ENCODE results near the gene ANKRD37. TPM values are rescaled to one million over a fixed set of nuclear protein-coding genes. Genes with fewer than 3 reads are reported as not detected.

Gene ANKRD37
- total RNA-seq, 1 experiment from 2014 or later, result 15.3 TPM

- no peak for DNase-seq (ENCODE audit: low read depth)
- in situ Hi-C loops (cut with HindIII; ENCODE audit: low pct_unique_long_range_greater_than_20kb, low sequenced_read_pairs), result no loop called here
Measured at GRCh38 chr4:185374573-185374972, 22.1 kb upstream of the ANKRD37 start.

- in situ Hi-C loops (cut with HindIII; ENCODE audit: low pct_unique_long_range_greater_than_20kb, low sequenced_read_pairs), result no loop called here
- no peak for DNase-seq (ENCODE audit: low read depth)
Measured at GRCh38 chr4:185378264-185378663, 18.4 kb upstream of the ANKRD37 start.

- DNase-seq (ENCODE audit: low read depth), result no peak
- in situ Hi-C loops (cut with HindIII; ENCODE audit: low pct_unique_long_range_greater_than_20kb, low sequenced_read_pairs), result no loop called here
Measured at GRCh38 chr4:185379326-185380295, 17.0 kb upstream of the ANKRD37 start.

DNA sequence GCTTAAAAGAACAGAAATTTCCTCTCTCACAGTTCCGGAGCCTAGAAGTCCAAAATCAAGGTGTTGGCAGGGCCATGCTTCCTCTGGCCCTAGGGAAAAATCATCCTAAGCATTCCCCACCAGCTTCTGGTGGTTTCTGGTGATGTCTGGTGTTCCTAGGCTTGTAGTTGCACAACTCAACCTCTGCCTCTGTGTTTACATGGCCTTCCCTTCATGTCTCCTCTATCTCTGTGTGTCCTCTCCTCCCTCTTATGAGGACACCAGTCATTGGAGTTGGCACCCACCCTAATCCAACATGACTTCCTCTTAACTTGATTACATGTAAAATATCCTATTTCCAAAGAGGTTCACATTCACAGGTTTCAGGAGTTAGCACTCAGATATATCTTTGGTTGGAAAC lies 16.3 kb upstream of the ANKRD37 start:
- in situ Hi-C loops (cut with HindIII; ENCODE audit: low pct_unique_long_range_greater_than_20kb, low sequenced_read_pairs), result no loop called here
- no peak for DNase-seq (ENCODE audit: low read depth)

DNA sequence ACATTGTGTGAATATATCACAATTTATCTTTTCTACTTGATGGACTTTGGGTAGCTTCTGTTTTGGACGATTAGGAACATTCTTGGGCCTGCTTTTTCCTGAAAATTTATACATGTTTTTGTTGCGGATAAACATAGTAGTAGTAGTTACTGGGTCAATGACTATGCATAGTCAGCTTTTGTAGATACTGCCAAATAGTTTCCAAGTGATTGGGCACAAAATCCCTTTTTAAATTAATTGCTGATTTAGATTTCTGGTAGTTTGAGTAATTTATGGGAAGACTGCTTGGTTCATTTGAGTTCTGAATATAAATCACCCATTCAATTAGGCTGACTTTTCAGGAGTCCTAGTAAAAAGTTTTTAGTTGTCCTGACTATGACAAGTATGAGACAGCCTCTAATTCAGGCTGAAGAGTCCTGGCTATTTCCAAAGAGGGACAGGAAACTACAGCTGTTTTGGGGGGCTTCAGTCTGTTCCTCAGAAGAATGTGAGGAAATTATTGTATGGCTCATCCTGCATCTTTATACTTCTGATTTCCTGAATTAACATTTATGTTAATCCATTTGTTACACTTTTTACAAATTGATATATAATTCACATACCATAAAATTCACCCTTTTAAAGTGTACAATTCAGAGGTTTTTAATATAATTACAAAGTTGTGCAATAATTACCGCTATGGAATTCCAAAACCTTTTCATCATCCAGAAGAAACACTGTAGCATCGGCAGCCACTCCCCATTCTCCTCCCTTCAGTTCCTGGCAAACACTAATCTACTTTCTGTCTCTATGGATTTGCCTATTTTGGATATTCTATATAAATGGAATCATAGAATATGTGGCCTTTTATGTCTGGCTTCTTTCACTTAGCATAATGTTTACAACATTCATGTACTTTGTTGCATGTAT lies 15.1 kb upstream of the ANKRD37 start:
- no peak for DNase-seq (ENCODE audit: low read depth)

DNA sequence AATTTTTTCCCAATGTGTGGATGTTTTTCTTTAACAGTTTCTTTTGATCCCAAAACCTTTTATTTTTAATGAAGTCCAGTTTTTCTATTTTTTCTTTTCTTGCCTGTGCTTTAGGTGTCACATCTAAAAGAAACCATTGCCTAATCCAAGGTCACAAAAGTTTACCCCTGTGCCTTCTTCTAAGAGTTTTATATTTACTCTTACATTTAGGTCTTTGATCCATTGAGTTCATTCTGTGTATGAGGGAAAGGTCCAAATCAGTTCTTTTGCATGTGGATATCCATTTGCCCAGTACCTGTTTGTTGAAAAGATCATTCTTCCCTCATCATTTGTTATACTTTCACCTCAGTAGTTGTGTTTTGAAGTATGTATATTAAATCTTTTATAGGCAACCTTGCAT lies 13.9 kb upstream of the ANKRD37 start:
- in situ Hi-C loops (cut with HindIII; ENCODE audit: low pct_unique_long_range_greater_than_20kb, low sequenced_read_pairs), result no loop called here
- DNase-seq (ENCODE audit: low read depth), result no peak

More for the DNA sequence above, 15.1 kb upstream of the ANKRD37 start:
- in situ Hi-C loops (cut with HindIII; ENCODE audit: low pct_unique_long_range_greater_than_20kb, low sequenced_read_pairs), result no loop called here

GRCh38 chr4:185383451-185383850 lies 13.2 kb upstream of the ANKRD37 start:
- no peak for DNase-seq (ENCODE audit: low read depth)

GRCh38 chr4:185384061-185384460 lies 12.6 kb upstream of the ANKRD37 start:
- in situ Hi-C loops (cut with HindIII; ENCODE audit: low pct_unique_long_range_greater_than_20kb, low sequenced_read_pairs), result no loop called here

More at GRCh38 chr4:185383451-185383850, 13.2 kb upstream of the ANKRD37 start:
- in situ Hi-C loops (cut with HindIII; ENCODE audit: low pct_unique_long_range_greater_than_20kb, low sequenced_read_pairs), result no loop called here

GRCh38 chr4:185384930-185385331 lies 11.7 kb upstream of the ANKRD37 start:
- in situ Hi-C loops (cut with HindIII; ENCODE audit: low pct_unique_long_range_greater_than_20kb, low sequenced_read_pairs), result no loop called here
- no peak for DNase-seq (ENCODE audit: low read depth)

More at GRCh38 chr4:185384061-185384460, 12.6 kb upstream of the ANKRD37 start:
- DNase-seq (ENCODE audit: low read depth), result no peak

DNA sequence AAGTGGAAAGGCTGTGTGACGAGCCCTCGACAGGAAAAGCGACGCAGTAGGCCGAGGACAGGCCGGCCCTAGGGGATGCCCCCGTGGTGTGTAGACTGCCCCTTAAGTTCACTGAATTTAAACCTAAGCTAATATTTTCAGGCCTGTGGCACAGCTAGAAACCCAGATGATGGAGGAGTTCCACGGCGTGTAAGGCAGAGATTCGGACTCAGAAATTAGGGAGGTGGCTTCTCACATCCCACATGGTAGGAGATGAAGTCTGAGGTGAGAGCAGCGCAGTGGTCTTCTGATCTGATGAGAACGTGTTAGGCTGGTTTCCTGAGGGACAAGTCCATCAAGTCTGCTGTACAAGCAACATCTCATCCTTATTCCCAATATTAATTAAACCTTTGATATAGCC lies 8.7 kb upstream of the ANKRD37 start:
- no peak for DNase-seq (ENCODE audit: low read depth)
- in situ Hi-C loops (cut with HindIII; ENCODE audit: low pct_unique_long_range_greater_than_20kb, low sequenced_read_pairs), result no loop called here

- in situ Hi-C loops (cut with HindIII; ENCODE audit: low pct_unique_long_range_greater_than_20kb, low sequenced_read_pairs), result no loop called here
- no peak for DNase-seq (ENCODE audit: low read depth)
Measured at GRCh38 chr4:185390941-185391340, 5.7 kb upstream of the ANKRD37 start.

DNA sequence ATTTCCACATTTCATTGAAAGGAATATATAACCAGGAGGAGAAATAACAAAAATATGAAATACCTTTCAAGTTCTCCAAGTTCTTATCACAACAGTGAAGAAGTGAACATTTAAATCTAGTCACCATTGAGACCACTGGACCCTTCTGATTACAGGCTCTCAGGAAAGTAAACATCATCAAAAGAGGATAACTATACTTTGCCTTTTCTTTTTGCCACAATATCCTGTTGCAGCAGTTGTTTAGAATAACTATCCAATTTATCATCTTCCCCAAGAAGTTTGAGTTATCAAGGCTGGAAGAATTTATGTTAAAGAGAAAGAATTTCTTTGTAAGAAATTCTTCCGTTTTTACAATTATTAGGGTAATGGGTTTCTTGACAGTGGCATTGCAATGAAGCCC lies 4.5 kb upstream of the ANKRD37 start:
- in situ Hi-C loops (cut with HindIII; ENCODE audit: low pct_unique_long_range_greater_than_20kb, low sequenced_read_pairs), result no loop called here
- DNase-seq (ENCODE audit: low read depth), result no peak

DNA sequence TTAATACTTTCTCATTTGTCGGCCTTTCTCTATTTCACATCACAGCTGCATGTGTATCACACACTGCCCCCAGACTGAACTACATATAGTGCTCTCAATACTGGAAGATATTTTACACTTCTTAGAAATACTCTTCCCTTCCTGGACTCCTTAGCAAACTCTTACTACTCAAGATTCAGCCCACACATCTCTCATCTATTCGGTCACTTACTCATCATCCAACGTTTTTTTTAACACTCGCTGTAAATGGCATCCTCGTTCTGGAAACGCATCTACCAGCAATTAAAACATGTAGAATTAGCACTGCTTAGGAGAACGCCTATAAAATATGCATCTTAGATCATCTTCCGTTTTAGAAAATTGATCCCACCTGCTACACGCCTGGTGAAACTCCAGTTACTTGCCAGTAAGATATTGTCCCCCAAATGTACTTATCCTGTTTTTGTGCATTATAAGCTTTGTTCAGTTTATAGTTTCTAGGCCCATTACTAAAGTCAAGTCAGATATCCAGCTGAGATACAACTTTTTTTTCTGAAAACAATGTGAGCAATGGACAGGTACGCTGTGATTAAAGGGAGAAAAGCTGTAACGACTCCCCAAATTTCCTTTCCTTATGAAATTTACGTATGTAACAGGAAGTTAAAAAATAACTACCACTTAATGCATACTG lies 1.9 kb upstream of the ANKRD37 start:
- DNase-seq (ENCODE audit: low read depth), result no peak
- in situ Hi-C loops (cut with HindIII; ENCODE audit: low pct_unique_long_range_greater_than_20kb, low sequenced_read_pairs), result no loop called here

DNA sequence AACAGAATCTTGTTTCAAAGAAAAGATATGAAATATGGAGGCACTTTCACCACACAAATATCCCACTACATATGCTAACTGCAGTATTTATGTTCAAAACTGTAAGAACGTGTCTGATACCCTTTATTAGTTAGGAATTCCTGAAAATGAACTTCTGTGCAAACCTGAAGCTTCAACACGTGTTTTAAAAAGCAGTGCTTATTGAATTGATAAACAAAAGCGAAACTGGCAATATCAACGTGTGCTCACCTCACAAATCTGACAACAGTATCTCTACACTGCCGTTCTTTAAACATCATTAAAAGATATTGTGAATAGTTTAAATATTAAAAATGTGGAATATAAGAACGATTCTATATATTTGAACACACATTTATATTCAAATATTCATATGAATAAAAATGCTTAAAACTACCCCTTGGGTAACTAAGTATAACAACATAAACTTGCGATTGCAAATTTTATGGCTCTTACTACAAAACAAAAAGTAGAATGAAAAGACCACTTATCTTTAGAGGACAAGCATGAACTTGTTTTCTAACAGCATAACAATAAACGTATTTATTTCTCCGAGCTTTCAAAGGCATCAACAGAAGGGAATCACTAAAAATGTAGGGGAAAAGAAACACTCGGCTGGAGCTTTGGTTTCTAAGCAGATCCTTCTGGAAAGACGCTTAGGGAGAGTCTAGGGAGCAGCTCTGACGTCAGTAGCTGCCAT lies 1.2 kb upstream of the ANKRD37 start, which contains the start of gene LRP2BP:
LRP2BP (minus strand) TSS at position 687 of the 718 bp plus-strand sequence. CDS start 17,738 bp downstream, outside the sequence.
- no peak for DNase-seq (ENCODE audit: low read depth)
- in situ Hi-C loops (cut with HindIII; ENCODE audit: low pct_unique_long_range_greater_than_20kb, low sequenced_read_pairs), result no loop called here

GRCh38 chr4:185395956-185396723 lies 501 bp upstream of the ANKRD37 start:
- peak; percentile 99 for DNase-seq (ENCODE audit: low read depth)
- in situ Hi-C loops (cut with HindIII; ENCODE audit: low pct_unique_long_range_greater_than_20kb, low sequenced_read_pairs), result no loop called here

DNA sequence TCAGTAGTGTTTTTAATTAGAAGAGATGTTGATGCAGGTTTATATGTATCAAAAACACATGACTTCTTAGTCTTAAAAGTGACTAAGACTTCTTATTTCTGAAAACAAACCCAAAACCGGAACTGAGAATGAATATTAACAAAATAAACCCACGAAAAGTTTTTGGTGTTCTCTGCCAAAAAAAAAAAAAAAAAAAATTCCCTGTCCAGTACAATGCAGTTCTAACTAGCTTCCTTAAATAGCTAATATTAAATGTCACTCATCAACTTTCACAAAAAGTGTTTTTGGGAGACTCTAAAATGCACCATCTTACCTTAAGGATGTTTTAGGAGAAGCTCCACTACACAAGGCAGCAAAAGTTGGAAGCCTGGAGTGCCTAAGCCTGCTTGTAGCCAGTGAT lies 2.0 kb downstream of the ANKRD37 start:
- DNase-seq (ENCODE audit: low read depth), result no peak
- in situ Hi-C loops (cut with HindIII; ENCODE audit: low pct_unique_long_range_greater_than_20kb, low sequenced_read_pairs), result no loop called here

GRCh38 chr4:185399466-185399865 lies 2.8 kb downstream of the ANKRD37 start:
- no peak for DNase-seq (ENCODE audit: low read depth)
- in situ Hi-C loops (cut with HindIII; ENCODE audit: low pct_unique_long_range_greater_than_20kb, low sequenced_read_pairs), result no loop called here

Measured in Caki2 (cell line).